ENCODE data around the gene MAPRE3. TPM values are rescaled to one million over a fixed set of nuclear protein-coding genes. Genes with fewer than 3 reads are reported as not detected.

MAPRE3 gene
- 1.4 and 1.5 TPM in 2 replicates for total RNA-seq

GRCh38 chr2:26970244-26970927 is at the start of gene MAPRE3:
TSS of gene MAPRE3 (plus strand) at chr2:26970637. CDS start at chr2:27022219, 51,582 bp downstream.

GRCh38 chr2:27032495-27033252 is 62.2 kb downstream of the MAPRE3 start, which contains the start of gene TMEM214:
TSS of gene TMEM214 (plus strand) at chr2:27032965. CDS start at chr2:27033016, 51 bp downstream.

GRCh38 chr2:27050996-27051901 is 80.8 kb downstream of the MAPRE3 start, which contains the start of gene AGBL5:
TSS of gene AGBL5 (plus strand) at chr2:27051668. CDS start at chr2:27052959, 1,291 bp downstream.

GRCh38 chr2:27071277-27071989 is 101.0 kb downstream of the MAPRE3 start, which contains the start of gene OST4:
TSS of gene OST4 (minus strand) at chr2:27071654.

Other genes with a start within 250 kb of the MAPRE3 start
- gene SLC35F6, start 206.4 kb upstream of the MAPRE3 start, total RNA-seq: 45.3 and 56.0 TPM in 2 replicates
- 2.2 and 3.4 TPM in 2 replicates for gene CENPA, start 184.6 kb upstream of the MAPRE3 start, total RNA-seq
- gene DPYSL5, start 122.5 kb upstream of the MAPRE3 start, total RNA-seq: not detected in 2 replicates
- gene TMEM214, start 62.3 kb downstream of the MAPRE3 start, total RNA-seq: 17.0 and 23.1 TPM in 2 replicates
- gene AGBL5, start 81.0 kb downstream of the MAPRE3 start, total RNA-seq: 17.3 and 20.0 TPM in 2 replicates
- gene OST4, start 101.0 kb downstream of the MAPRE3 start, total RNA-seq: 403 and 523 TPM in 2 replicates
- 22.8 and 34.8 TPM in 2 replicates for gene EMILIN1, start 108.0 kb downstream of the MAPRE3 start, total RNA-seq
- 2.4 and 4.3 TPM in 2 replicates for gene KHK, start 116.1 kb downstream of the MAPRE3 start, total RNA-seq
- gene CGREF1, start 148.5 kb downstream of the MAPRE3 start, total RNA-seq: 1.7 and 2.3 TPM in 2 replicates
- gene ABHD1, start 153.2 kb downstream of the MAPRE3 start, total RNA-seq: not detected in 2 replicates
- gene PREB, start 164.0 kb downstream of the MAPRE3 start, total RNA-seq: 25.3 and 28.4 TPM in 2 replicates
- not detected in 2 replicates for gene PRR30, start 168.8 kb downstream of the MAPRE3 start, total RNA-seq
- not detected in 2 replicates for gene TCF23, start 178.4 kb downstream of the MAPRE3 start, total RNA-seq
- gene ATRAID, start 241.4 kb downstream of the MAPRE3 start, total RNA-seq: 107 and 121 TPM in 2 replicates
- gene SLC5A6, start 241.6 kb downstream of the MAPRE3 start, total RNA-seq: 18.1 and 19.4 TPM in 2 replicates
- 21.6 and 22.9 TPM in 2 replicates for gene CAD, start 246.7 kb downstream of the MAPRE3 start, total RNA-seq

All from dermis lymphatic vessel endothelial cell (primary cell).